Endothelial cell (in vitro differentiated cells): ENCODE measurements around the gene RBM26. TPM values are rescaled to one million over a fixed set of nuclear protein-coding genes. Genes with fewer than 3 reads are reported as not detected.

Experiments used
- DNase-seq: peaks from one replicate; pipeline ENCODE4 v3.0.0; 2021; ENCODE audit warnings: low spot score
- H3K27ac Mint-ChIP-seq: one replicate; pipeline ENCODE4 v1.8.0; 2021; ENCODE audit warnings: mixed read lengths, inconsistent platforms; ENCODE audit not compliant: unreplicated experiment
- H3K27me3 Mint-ChIP-seq: one replicate; pipeline ENCODE4 v1.8.0; 2021; ENCODE audit warnings: mild to moderate bottlenecking, moderate library complexity, mixed read lengths, inconsistent platforms; ENCODE audit not compliant: unreplicated experiment
- H3K36me3 Mint-ChIP-seq: one replicate; pipeline ENCODE4 v1.8.0; 2021; ENCODE audit warnings: mild to moderate bottlenecking, low read depth, mixed read lengths, inconsistent platforms; ENCODE audit not compliant: unreplicated experiment
- H3K4me1 Mint-ChIP-seq: one replicate; pipeline ENCODE4 v1.8.0; 2021; ENCODE audit warnings: mild to moderate bottlenecking, mixed read lengths, inconsistent platforms; ENCODE audit not compliant: unreplicated experiment
- H3K4me3 Mint-ChIP-seq: one replicate; pipeline ENCODE4 v1.8.0; 2021; ENCODE audit warnings: mild to moderate bottlenecking, mixed read lengths, inconsistent platforms; ENCODE audit not compliant: unreplicated experiment
- H3K9me3 Mint-ChIP-seq: one replicate; pipeline ENCODE4 v1.8.0; 2021; ENCODE audit warnings: mixed read lengths, inconsistent platforms; ENCODE audit not compliant: unreplicated experiment
- total RNA-seq: library from RNA; stranded (reverse); fragmentation: NEBNext Ultra II Directional; extraction: Animal tissue kit (Norgen Biotek cat#: 25700); gene quantifications from one replicate; pipeline ENCODE4 v1.2.1, GENCODE V29; 2021; ENCODE audit not compliant: unreplicated experiment
- TF ChIP-seq, protein P1 (sequence below): fragments of 200-600 bp; sonication (generic); IDR thresholded peaks from one replicate; pipeline ENCODE4 v1.5.0; 2021; ENCODE audit warnings: antibody characterized with exemption; ENCODE audit not compliant: unreplicated experiment

Gene RBM26
- total RNA-seq, 1 donor from 2014 or later, result 49.5 TPM

DNA sequence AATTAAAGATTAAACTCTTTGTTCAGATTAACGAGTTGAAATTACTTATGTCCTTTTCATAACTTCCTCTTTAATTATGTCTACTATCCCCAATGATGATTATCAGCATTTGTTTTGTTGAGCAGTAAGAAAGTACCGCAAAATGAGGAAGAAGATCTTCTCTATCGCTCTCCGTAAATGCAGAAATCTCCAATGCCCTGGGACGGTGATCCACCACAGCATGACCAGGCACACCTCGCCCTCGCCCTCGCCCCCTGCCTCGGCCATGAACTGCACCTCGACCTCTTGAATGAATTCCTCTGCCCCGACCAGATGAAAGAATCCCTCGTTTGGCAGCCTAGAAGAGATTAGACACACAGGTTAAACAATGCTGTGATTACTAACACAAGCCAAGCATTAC lies 69.1 kb downstream of the RBM26 start:
- Mint-ChIP-seq H3K4me3 (no peak overlapping the region), H3K27me3 (peaks cover 2% of the 10 kb centered on the region), H3K27ac (no peak overlapping the region), H3K9me3 (no peaks in the 10 kb centered on the region), H3K4me1 (no peaks in the 10 kb centered on the region), H3K36me3 (peaks cover 6% of the 10 kb centered on the region)
- no peak for DNase-seq
- TF ChIP-seq, protein P1, sequence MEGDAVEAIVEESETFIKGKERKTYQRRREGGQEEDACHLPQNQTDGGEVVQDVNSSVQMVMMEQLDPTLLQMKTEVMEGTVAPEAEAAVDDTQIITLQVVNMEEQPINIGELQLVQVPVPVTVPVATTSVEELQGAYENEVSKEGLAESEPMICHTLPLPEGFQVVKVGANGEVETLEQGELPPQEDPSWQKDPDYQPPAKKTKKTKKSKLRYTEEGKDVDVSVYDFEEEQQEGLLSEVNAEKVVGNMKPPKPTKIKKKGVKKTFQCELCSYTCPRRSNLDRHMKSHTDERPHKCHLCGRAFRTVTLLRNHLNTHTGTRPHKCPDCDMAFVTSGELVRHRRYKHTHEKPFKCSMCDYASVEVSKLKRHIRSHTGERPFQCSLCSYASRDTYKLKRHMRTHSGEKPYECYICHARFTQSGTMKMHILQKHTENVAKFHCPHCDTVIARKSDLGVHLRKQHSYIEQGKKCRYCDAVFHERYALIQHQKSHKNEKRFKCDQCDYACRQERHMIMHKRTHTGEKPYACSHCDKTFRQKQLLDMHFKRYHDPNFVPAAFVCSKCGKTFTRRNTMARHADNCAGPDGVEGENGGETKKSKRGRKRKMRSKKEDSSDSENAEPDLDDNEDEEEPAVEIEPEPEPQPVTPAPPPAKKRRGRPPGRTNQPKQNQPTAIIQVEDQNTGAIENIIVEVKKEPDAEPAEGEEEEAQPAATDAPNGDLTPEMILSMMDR, result no peak

DNA sequence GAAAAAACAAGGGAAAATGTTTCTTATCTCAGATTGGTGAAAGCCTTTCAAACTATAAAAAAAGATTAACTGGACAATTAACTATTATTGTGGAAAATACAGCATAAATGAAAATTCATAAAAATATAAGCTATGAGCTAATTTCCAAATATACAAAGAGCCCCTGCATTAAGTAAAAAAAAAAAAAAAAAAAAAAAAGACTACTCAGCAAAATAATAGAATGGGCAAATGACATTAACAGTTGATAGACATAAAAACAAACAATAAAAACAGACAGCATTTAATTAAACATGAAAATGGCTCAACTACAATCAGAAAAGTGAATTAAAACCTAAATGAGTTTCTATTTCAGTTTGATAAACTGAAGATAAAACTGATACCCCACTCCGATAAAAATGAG lies 77.5 kb downstream of the RBM26 start:
- no peaks in the 10 kb centered on the region for H3K27me3 Mint-ChIP-seq
- no peak overlapping the region for H3K27ac Mint-ChIP-seq
- peaks cover 6% of the 10 kb centered on the region for H3K36me3 Mint-ChIP-seq
- no peaks in the 10 kb centered on the region for H3K4me1 Mint-ChIP-seq
- no peak for DNase-seq
- H3K9me3 Mint-ChIP-seq, result no peaks in the 10 kb centered on the region
- TF ChIP-seq, protein P1, result no peak
- H3K4me3 Mint-ChIP-seq, result no peak overlapping the region

DNA sequence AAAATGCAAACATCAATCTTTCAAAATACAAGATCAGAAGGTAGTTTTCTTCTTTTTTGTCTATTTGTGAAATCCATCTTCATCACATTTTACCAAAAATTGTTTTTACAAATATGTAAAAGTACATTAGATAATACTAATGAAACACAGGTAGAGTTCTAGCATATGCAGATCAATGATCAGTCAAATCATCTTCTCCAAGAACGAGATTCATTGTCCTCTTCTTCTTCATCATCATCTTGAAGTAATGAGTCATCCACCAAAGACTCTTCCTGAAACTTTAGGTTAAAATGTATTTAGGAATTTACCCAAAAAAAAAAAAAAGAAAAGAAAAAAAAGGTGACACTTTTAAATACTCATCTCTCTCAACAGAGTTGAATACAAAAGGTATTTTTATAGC lies 85.6 kb downstream of the RBM26 start:
- TF ChIP-seq, protein P1, result no peak
- Mint-ChIP-seq H3K4me3 (no peak overlapping the region), H3K36me3 (no peaks in the 10 kb centered on the region), H3K27ac (no peak overlapping the region), H3K9me3 (no peaks in the 10 kb centered on the region), H3K4me1 (peaks cover 5% of the 10 kb centered on the region), H3K27me3 (no peaks in the 10 kb centered on the region)
- DNase-seq, result no peak

DNA sequence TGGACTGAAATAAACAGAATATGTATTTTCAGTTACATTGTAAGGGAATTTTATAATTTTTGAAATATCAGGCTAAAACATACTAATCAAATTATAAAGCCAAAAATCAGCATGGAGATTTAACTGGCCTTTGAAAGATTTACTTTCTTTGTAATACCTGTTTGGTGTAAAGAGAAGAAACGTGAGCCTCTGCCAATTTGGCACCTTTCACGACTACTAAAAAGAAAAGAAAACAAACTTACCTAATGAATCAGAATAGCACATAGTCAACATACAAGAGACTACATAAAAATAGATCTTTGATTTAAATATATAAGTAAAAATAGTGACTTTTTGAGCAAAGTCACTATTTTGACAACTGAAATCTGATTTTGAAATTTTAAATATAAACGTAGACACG lies 87.4 kb downstream of the RBM26 start:
- H3K27me3 Mint-ChIP-seq, result no peaks in the 10 kb centered on the region
- no peaks in the 10 kb centered on the region for H3K9me3 Mint-ChIP-seq
- no peak overlapping the region for H3K27ac Mint-ChIP-seq
- H3K4me3 Mint-ChIP-seq, result no peak overlapping the region
- peaks cover 6% of the 10 kb centered on the region for H3K4me1 Mint-ChIP-seq
- TF ChIP-seq, protein P1, result no peak
- no peaks in the 10 kb centered on the region for H3K36me3 Mint-ChIP-seq
- no peak for DNase-seq

DNA sequence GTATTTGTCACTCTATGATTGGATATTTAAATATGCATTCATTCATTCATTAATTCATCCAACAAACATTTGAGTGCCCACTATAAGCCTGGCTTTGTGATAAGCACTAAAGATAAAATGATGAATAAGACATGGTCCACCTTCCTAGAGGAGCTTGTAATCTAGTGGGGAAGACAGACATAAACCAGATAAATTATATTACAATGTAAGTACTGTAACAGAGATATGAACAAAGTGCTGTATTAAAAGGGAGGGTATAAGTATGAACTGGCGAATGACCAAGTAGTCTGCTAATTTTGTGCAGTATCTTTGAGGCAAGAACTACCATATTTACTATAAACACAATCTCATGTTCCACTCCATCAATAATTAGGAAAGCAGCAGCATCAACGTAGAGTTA lies 88.2 kb downstream of the RBM26 start:
- no peaks in the 10 kb centered on the region for H3K36me3 Mint-ChIP-seq
- H3K27me3 Mint-ChIP-seq, result no peaks in the 10 kb centered on the region
- H3K27ac Mint-ChIP-seq, result no peak overlapping the region
- H3K4me1 Mint-ChIP-seq, result peaks cover 6% of the 10 kb centered on the region
- no peak for DNase-seq
- no peaks in the 10 kb centered on the region for H3K9me3 Mint-ChIP-seq
- no peak overlapping the region for H3K4me3 Mint-ChIP-seq
- TF ChIP-seq, protein P1, result no peak
